K562 (cell line): ENCODE data around the gene ASB18.

Experiments used
- CBFB ChIP-seq: sonication (generic); formaldehyde crosslinking; IDR thresholded peaks from 2 replicates; pipeline ENCODE4 v1.4.0; 2020; ENCODE audit warnings: mild to moderate bottlenecking, missing genetic modification reagents
- DNMT1 ChIP-seq: fragments of 450-650 bp; IDR thresholded peaks from 2 replicates; pipeline ENCODE4 v1.6.1; 2016; ENCODE audit warnings: antibody characterized with exemption, mild to moderate bottlenecking
- EP300 ChIP-seq: IDR thresholded peaks from 2 replicates; pipeline ENCODE4 v1.6.1; 2012; ENCODE audit warnings: low read length, improper control_type of control experiment
- FOXP1 ChIP-seq: sonication (generic); formaldehyde crosslinking; IDR thresholded peaks from 2 replicates; pipeline ENCODE4 v1.8.0; 2022; ENCODE audit warnings: mild to moderate bottlenecking, missing genetic modification reagents
- NONO ChIP-seq, 2 experiments: fragments of 200-400 bp in 1 of 2; fragments of 450-650 bp in 1 of 2; formaldehyde crosslinking in 1 of 2; IDR thresholded peaks; 2 replicates each; pipeline ENCODE4 v1.6.1; 2017; ENCODE audit warnings: low read depth in 2 of 2, mild to moderate bottlenecking in 2 of 2, moderate library complexity in 2 of 2, low read length in 1 of 2
- POLR2A ChIP-seq: fragments of 450-650 bp; conservative IDR thresholded peaks from 2 replicates; pipeline ENCODE4 v1.6.1; 2016
- SIN3A ChIP-seq, 2 experiments: fragments of 150-350 bp in 1 of 2; IDR thresholded peaks; 2 replicates each; pipeline ENCODE4 v1.6.1; 2011 to 2016; ENCODE audit warnings: borderline replicate concordance in 2 of 2, low read depth in 2 of 2, low read length in 2 of 2, mild to moderate bottlenecking in 2 of 2, moderate library complexity in 2 of 2; ENCODE audit not compliant: control insufficient read depth in 1 of 2
- SREBF2 ChIP-seq: sonication (generic); formaldehyde crosslinking; IDR thresholded peaks from 2 replicates; pipeline ENCODE4 v1.4.0; 2020; ENCODE audit warnings: mild to moderate bottlenecking, missing genetic modification reagents
- XRCC3 ChIP-seq: fragments of 450-650 bp; IDR thresholded peaks from 2 replicates; pipeline ENCODE4 v1.6.1; 2017; ENCODE audit warnings: mild to moderate bottlenecking, moderate library complexity
- TF ChIP-seq, protein P1 (sequence below): IDR thresholded peaks from 2 replicates; pipeline ENCODE4 v1.6.1; 2012; ENCODE audit warnings: low read depth, low read length, improper control_type of control experiment, borderline replicate concordance
- TF ChIP-seq, protein P2 (sequence below): sonication (generic); formaldehyde crosslinking; IDR thresholded peaks from 2 replicates; pipeline ENCODE4 v1.8.0; 2022; ENCODE audit warnings: missing genetic modification reagents, mild to moderate bottlenecking, borderline replicate concordance

DNA sequence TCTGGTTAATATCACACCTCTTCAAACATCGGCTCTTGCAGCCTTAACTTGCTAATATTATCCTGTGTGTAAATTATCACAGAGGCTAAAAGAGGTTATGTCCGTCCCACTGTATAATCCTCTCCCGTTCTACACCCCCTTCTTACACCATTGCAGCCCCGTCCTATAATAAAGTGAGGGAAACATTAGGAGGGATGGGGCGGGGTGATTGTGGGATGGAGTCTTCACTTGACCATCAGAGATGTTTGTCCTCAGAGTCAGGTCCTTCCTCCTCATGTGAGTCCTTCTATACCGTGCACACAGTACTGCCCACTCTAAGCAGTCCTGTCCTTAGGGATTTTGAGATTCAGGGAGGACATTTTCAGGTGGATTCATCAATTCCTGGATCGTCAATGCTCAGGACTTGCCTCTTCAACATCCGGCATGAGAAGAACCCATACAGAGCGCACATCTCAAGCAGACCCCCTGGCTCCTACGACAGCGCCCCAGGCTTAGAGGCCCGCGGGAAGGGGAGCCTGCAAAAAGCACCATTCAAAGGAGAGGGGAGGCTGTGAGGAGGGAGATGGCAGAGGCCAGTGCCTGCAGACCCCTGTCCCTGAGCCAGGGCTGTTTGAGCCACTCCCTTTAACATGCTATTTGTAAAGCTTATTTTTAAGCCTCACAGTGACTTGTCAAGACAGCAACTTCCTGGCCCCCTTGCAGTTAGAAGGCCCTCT, 42.8 kb upstream of the ASB18 start:
- TF ChIP-seq POLR2A (no peak), DNMT1 (no peak), EP300 (no peak), FOXP1 (CRISPR knock-in tag) (no peak), SIN3A (IDR thresholded peaks at IDR 0.05; ENCODE audit: borderline replicate concordance in 2 of 2, control insufficient read depth in 1 of 2, low read depth in 2 of 2, low read length in 2 of 2) (no peak), XRCC3 (no peak), SREBF2 (CRISPR knock-in tag) (no peak), NONO (IDR thresholded peaks at IDR 0.05; ENCODE audit: low read depth in 2 of 2, low read length in 1 of 2) (no peak), CBFB (CRISPR knock-in tag) (no peak)
- TF ChIP-seq, protein P1, sequence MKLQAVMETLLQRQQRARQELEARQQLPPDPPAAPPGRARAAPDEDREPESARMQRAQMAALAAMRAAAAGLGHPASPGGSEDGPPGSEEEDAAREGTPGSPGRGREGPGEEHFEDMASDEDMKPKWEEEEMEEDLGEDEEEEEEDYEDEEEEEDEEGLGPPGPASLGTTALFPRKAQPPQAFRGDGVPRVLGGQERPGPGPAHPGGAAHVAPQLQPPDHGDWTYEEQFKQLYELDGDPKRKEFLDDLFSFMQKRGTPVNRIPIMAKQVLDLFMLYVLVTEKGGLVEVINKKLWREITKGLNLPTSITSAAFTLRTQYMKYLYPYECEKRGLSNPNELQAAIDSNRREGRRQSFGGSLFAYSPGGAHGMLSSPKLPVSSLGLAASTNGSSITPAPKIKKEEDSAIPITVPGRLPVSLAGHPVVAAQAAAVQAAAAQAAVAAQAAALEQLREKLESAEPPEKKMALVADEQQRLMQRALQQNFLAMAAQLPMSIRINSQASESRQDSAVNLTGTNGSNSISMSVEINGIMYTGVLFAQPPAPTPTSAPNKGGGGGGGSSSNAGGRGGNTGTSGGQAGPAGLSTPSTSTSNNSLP: no peak
- TF ChIP-seq, protein P2, sequence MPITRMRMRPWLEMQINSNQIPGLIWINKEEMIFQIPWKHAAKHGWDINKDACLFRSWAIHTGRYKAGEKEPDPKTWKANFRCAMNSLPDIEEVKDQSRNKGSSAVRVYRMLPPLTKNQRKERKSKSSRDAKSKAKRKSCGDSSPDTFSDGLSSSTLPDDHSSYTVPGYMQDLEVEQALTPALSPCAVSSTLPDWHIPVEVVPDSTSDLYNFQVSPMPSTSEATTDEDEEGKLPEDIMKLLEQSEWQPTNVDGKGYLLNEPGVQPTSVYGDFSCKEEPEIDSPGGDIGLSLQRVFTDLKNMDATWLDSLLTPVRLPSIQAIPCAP: no peak
